OCI-LY3 (cell line): ENCODE data around the gene YJU2.
"Not testable (repeated sequence)": the region's sequence is repeated elsewhere in the genome, so short reads cannot be mapped to it uniquely, and the experiment has no call there.

ENCODE experiments used
- H2AFZ ChIP-seq: fragments of 200-600, 300-600 bp; shearing (Covaris generic); 2 replicates; pipeline ENCODE4 v1.6.0; 2014; ENCODE audit warnings: antibody characterized with exemption, low read depth, low read length
- H3K27ac ChIP-seq: fragments of 200-600, 300-600 bp; sonication (generic); 2 replicates; pipeline ENCODE4 v1.5.1; 2014; ENCODE audit warnings: mild to moderate bottlenecking, low read length, moderate library complexity, mixed read lengths
- H3K27me3 ChIP-seq: fragments of 200-600, 300-600 bp; sonication (generic); 2 replicates; pipeline ENCODE4 v1.6.1; 2014; ENCODE audit warnings: low read depth, low read length, mixed read lengths
- H3K36me3 ChIP-seq: fragments of 200-600, 300-600 bp; sonication (generic); replicated peaks from 2 replicates; pipeline ENCODE3; 2014; ENCODE audit warnings: low read depth, low read length, mixed read lengths
- H3K4me1 ChIP-seq: fragments of 300-600, 200-600 bp; sonication (generic); 2 replicates; pipeline ENCODE4 v1.6.1; 2014; ENCODE audit warnings: low read length, mixed read lengths
- H3K4me2 ChIP-seq: fragments of 200-600, 300-600 bp; sonication (generic); 2 replicates; pipeline ENCODE4 v1.6.1; 2014; ENCODE audit warnings: low read length, mixed read lengths
- H3K4me3 ChIP-seq: fragments of 300-600, 200-600 bp; sonication (generic); 2 replicates; pipeline ENCODE4 v1.5.1; 2014; ENCODE audit warnings: antibody characterized with exemption, mild to moderate bottlenecking, low read length, moderate library complexity
- H3K79me2 ChIP-seq: fragments of 300-600, 200-600 bp; shearing (Covaris generic); 2 replicates; pipeline ENCODE4 v1.6.1; 2014; ENCODE audit warnings: mild to moderate bottlenecking, low read length, mixed read lengths
- H3K9ac ChIP-seq: fragments of 300-600, 200-600 bp; shearing (Covaris generic); 2 replicates; pipeline ENCODE4 v1.6.0; 2014; ENCODE audit warnings: mild to moderate bottlenecking, low read length, moderate library complexity
- H3K9me3 ChIP-seq: fragments of 200-600, 300-600 bp; shearing (Covaris generic); 2 replicates; pipeline ENCODE4 v1.6.1; 2014; ENCODE audit warnings: low read length, mixed read lengths; ENCODE audit not compliant: insufficient read depth
- H4K20me1 ChIP-seq: fragments of 200-600, 300-600 bp; sonication (generic); 2 replicates; pipeline ENCODE4 v1.6.1; 2016; ENCODE audit warnings: low read length, mixed read lengths; ENCODE audit not compliant: insufficient read depth
- CTCF ChIP-seq: fragments of 200-600, 300-600 bp; sonication (generic); IDR thresholded peaks from 2 replicates; pipeline ENCODE4 v1.5.1; 2014; ENCODE audit warnings: antibody characterized with exemption, low read length, low read depth
- EZH2phosphoT487 ChIP-seq: fragments of 200-600 bp; shearing (Covaris generic); IDR thresholded peaks from 2 replicates; pipeline ENCODE4 v1.6.1; 2018; ENCODE audit warnings: antibody characterized with exemption, mixed run types, low read depth

The YJU2 gene

GRCh38 chr19:4228765-4229178 lies 18.1 kb upstream of the YJU2 start:
- Histone ChIP-seq H3K36me3 (peaks cover 37% of the 10 kb centered on the region), H3K4me1 (peaks cover 61% of the 10 kb centered on the region), H4K20me1 (peaks cover 21% of the 10 kb centered on the region), H3K4me3 (peak overlapping the region; percentile 93), H3K27me3 (no peaks in the 10 kb centered on the region), H3K79me2 (peaks cover 65% of the 10 kb centered on the region), H3K9ac (peak overlapping the region; percentile 99), H3K9me3 (no peaks in the 10 kb centered on the region), H3K4me2 (peak overlapping the region; percentile 92), H2AFZ (peak overlapping the region; percentile 64; the same call in 1 of the 2 replicates), H3K27ac (peak overlapping the region; percentile 97)
- no peak for TF ChIP-seq CTCF

GRCh38 chr19:4229179-4229931 lies 17.5 kb upstream of the YJU2 start, which contains the start of gene EBI3:
Gene EBI3 (plus strand): TSS chr19:4229523. CDS start chr19:4229551, 28 bp downstream.
- TF ChIP-seq CTCF (no peak), EZH2phosphoT487 (no peak)
- Histone ChIP-seq H4K20me1 (peaks cover 27% of the 10 kb centered on the region), H3K27me3 (no peaks in the 10 kb centered on the region), H3K9me3 (no peaks in the 10 kb centered on the region), H3K4me3 (peak within 1 kb of the TSS; percentile 93), H3K79me2 (peaks cover 71% of the 10 kb centered on the region), H3K27ac (peak within 1 kb of the TSS; percentile 97), H2AFZ (peak within 1 kb of the TSS; percentile 64; the same call in 1 of the 2 replicates), H3K36me3 (peaks cover 43% of the 10 kb centered on the region), H3K4me2 (peak within 1 kb of the TSS; percentile 92), H3K9ac (peak within 1 kb of the TSS; percentile 99), H3K4me1 (peaks cover 62% of the 10 kb centered on the region)

- H3K9me3 ChIP-seq, H3K27me3 ChIP-seq, H2AFZ ChIP-seq: not testable (repeated sequence)
- peaks cover 49% of the 10 kb centered on the region for H3K36me3 ChIP-seq
- peaks cover 79% of the 10 kb centered on the region for H3K79me2 ChIP-seq
- peak overlapping the region; percentile 92 for H3K4me2 ChIP-seq
- peaks cover 33% of the 10 kb centered on the region for H4K20me1 ChIP-seq
- H3K27ac ChIP-seq, result peak overlapping the region; percentile 97
- H3K4me1 ChIP-seq, result peaks cover 62% of the 10 kb centered on the region
- H3K9ac ChIP-seq, result peak overlapping the region; percentile 99
- peak overlapping the region; percentile 93 for H3K4me3 ChIP-seq
Observed at GRCh38 chr19:4230237-4230636, 16.6 kb upstream of the YJU2 start.

GRCh38 chr19:4231521-4231920 lies 15.4 kb upstream of the YJU2 start:
- Histone ChIP-seq H3K9ac (0 out of 2 replicates have a peak overlapping the region, but pooled peaks have one; percentile 99), H3K36me3 (peaks cover 57% of the 10 kb centered on the region), H3K4me2 (peak overlapping the region; percentile 92), H3K4me1 (peaks cover 51% of the 10 kb centered on the region), H3K79me2 (peaks cover 85% of the 10 kb centered on the region), H4K20me1 (peaks cover 39% of the 10 kb centered on the region), H3K4me3 (peak overlapping the region; percentile 93), H3K27ac (peak overlapping the region; percentile 97)
- not testable (repeated sequence) for H3K27me3 ChIP-seq, H2AFZ ChIP-seq, H3K9me3 ChIP-seq

- H3K79me2 ChIP-seq, result peaks cover 90% of the 10 kb centered on the region
- peaks cover 63% of the 10 kb centered on the region for H3K36me3 ChIP-seq
- peak overlapping the region; percentile 42; the same call in 1 of the 2 replicates for H3K27ac ChIP-seq
- not testable (repeated sequence) for H3K27me3 ChIP-seq, H3K9me3 ChIP-seq, H3K9ac ChIP-seq, H2AFZ ChIP-seq
- peaks cover 47% of the 10 kb centered on the region for H3K4me1 ChIP-seq
- peak overlapping the region; percentile 9; the same call in 1 of the 2 replicates for H3K4me3 ChIP-seq
- peaks cover 45% of the 10 kb centered on the region for H4K20me1 ChIP-seq
- peak overlapping the region; percentile 15; the same call in 1 of the 2 replicates for H3K4me2 ChIP-seq
Observed at GRCh38 chr19:4232139-4232538, 14.7 kb upstream of the YJU2 start.
